HEK293 (cell line): ENCODE measurements around the gene TEX30.
A peak's percentile ranks its signal among the peaks of the same experiment; 100 is the strongest.

Experiments used
- BCL6B ChIP-seq: fragments of 450-650 bp; formaldehyde crosslinking; IDR thresholded peaks from 2 replicates; pipeline ENCODE4 v1.5.1; 2017; ENCODE audit warnings: missing biosample characterization, missing genetic modification characterization
- GLI2 ChIP-seq: fragments of 450-650 bp; formaldehyde crosslinking; IDR thresholded peaks from 2 replicates; pipeline ENCODE4; 2017; ENCODE audit warnings: missing biosample characterization, missing genetic modification characterization, low read depth, borderline replicate concordance
- MYNN ChIP-seq: fragments of 450-650 bp; formaldehyde crosslinking; IDR thresholded peaks from 2 replicates; pipeline ENCODE4 v1.5.1; 2016; ENCODE audit warnings: missing biosample characterization, missing genetic modification characterization, borderline replicate concordance
- MZF1 ChIP-seq: fragments of 450-650 bp; formaldehyde crosslinking; IDR thresholded peaks from 2 replicates; pipeline ENCODE4 v1.5.1; 2017; ENCODE audit warnings: missing biosample characterization, missing genetic modification characterization, borderline replicate concordance
- PRDM10 ChIP-seq: fragments of 450-650 bp; formaldehyde crosslinking; IDR thresholded peaks from 2 replicates; pipeline ENCODE4 v1.5.1; 2016; ENCODE audit warnings: missing biosample characterization, missing genetic modification characterization
- REPIN1 ChIP-seq: fragments of 450-650 bp; formaldehyde crosslinking; IDR thresholded peaks from 2 replicates; pipeline ENCODE4 v1.5.1; 2017; ENCODE audit warnings: missing biosample characterization, missing genetic modification characterization, low read depth
- SP2 ChIP-seq: fragments of 450-650 bp; formaldehyde crosslinking; IDR thresholded peaks from 2 replicates; pipeline ENCODE4 v1.5.1; 2016; ENCODE audit warnings: missing biosample characterization, missing genetic modification characterization
- SP7 ChIP-seq: fragments of 450-650 bp; formaldehyde crosslinking; IDR thresholded peaks from 2 replicates; pipeline ENCODE4 v1.5.1; 2016; ENCODE audit warnings: missing biosample characterization, missing genetic modification characterization
- YY1 ChIP-seq: fragments of 450-650 bp; formaldehyde crosslinking; IDR thresholded peaks from 2 replicates; pipeline ENCODE4 v1.5.1; 2018; ENCODE audit warnings: missing biosample characterization, missing genetic modification characterization
- ZBTB49 ChIP-seq: fragments of 450-650 bp; formaldehyde crosslinking; IDR thresholded peaks from 2 replicates; pipeline ENCODE4 v1.5.1; 2016; ENCODE audit warnings: missing biosample characterization, missing genetic modification characterization, low read depth
- ZEB2 ChIP-seq: fragments of 450-650 bp; formaldehyde crosslinking; IDR thresholded peaks from 2 replicates; pipeline ENCODE4 v1.5.1; 2016; ENCODE audit warnings: missing biosample characterization, missing genetic modification characterization
- ZFP37 ChIP-seq: fragments of 450-650 bp; formaldehyde crosslinking; IDR thresholded peaks from 2 replicates; pipeline ENCODE4 v1.5.1; 2016; ENCODE audit warnings: missing biosample characterization, missing genetic modification characterization
- ZNF112 ChIP-seq: fragments of 450-650 bp; formaldehyde crosslinking; IDR thresholded peaks from 2 replicates; pipeline ENCODE4 v1.5.0; 2017; ENCODE audit warnings: missing biosample characterization, missing genetic modification characterization
- ZNF140 ChIP-seq: fragments of 450-650 bp; formaldehyde crosslinking; IDR thresholded peaks from 2 replicates; pipeline ENCODE4 v1.5.1; 2016; ENCODE audit warnings: missing biosample characterization, missing genetic modification characterization
- ZNF274 ChIP-seq, 2 experiments: fragments of 200-500 bp in 1 of 2; fragments of 450-650 bp in 1 of 2; sonication (Bioruptor generic) in 1 of 2; formaldehyde crosslinking in 1 of 2; IDR thresholded peaks; 2 replicates each; pipeline versions ENCODE4 v1.5.1 to v1.6.1; 2014 to 2016; ENCODE audit warnings: borderline replicate concordance in 1 of 2, inconsistent platforms in 1 of 2, low read length in 1 of 2, missing biosample characterization in 1 of 2, missing genetic modification characterization in 1 of 2
- ZNF404 ChIP-seq: fragments of 450-650 bp; formaldehyde crosslinking; IDR thresholded peaks from 2 replicates; pipeline ENCODE4 v1.5.1; 2017; ENCODE audit warnings: missing biosample characterization, missing genetic modification characterization
- ZNF423 ChIP-seq: fragments of 450-650 bp; formaldehyde crosslinking; IDR thresholded peaks from 2 replicates; pipeline ENCODE4 v1.5.1; 2016; ENCODE audit warnings: missing biosample characterization, missing genetic modification characterization
- ZNF501 ChIP-seq: fragments of 450-650 bp; formaldehyde crosslinking; IDR thresholded peaks from 2 replicates; pipeline ENCODE4 v1.5.1; 2016; ENCODE audit warnings: missing biosample characterization, missing genetic modification characterization
- ZNF513 ChIP-seq: fragments of 450-650 bp; IDR thresholded peaks from 2 replicates; pipeline ENCODE4 v1.5.1; 2018; ENCODE audit warnings: missing biosample characterization, missing genetic modification characterization
- ZNF530 ChIP-seq: fragments of 450-650 bp; formaldehyde crosslinking; IDR thresholded peaks from 2 replicates; pipeline ENCODE4 v1.5.1; 2016; ENCODE audit warnings: low read depth, missing biosample characterization, missing genetic modification characterization
- ZNF621 ChIP-seq: fragments of 450-650 bp; formaldehyde crosslinking; IDR thresholded peaks from 2 replicates; pipeline ENCODE4 v1.5.1; 2017; ENCODE audit warnings: missing biosample characterization, missing genetic modification characterization
- ZNF626 ChIP-seq: fragments of 450-650 bp; sonication (Bioruptor Pico); formaldehyde crosslinking; IDR thresholded peaks from 2 replicates; pipeline ENCODE4 v1.5.1; 2018; ENCODE audit warnings: missing biosample characterization, missing genetic modification characterization, inconsistent platforms
- ZNF645 ChIP-seq: fragments of 450-650 bp; formaldehyde crosslinking; IDR thresholded peaks from 2 replicates; pipeline ENCODE4; 2016; ENCODE audit warnings: missing biosample characterization, missing genetic modification characterization
- ZNF660 ChIP-seq: fragments of 450-650 bp; IDR thresholded peaks from 2 replicates; pipeline ENCODE4 v1.5.1; 2018; ENCODE audit warnings: missing biosample characterization, mild to moderate bottlenecking, missing genetic modification characterization
- ZNF670 ChIP-seq: fragments of 450-650 bp; formaldehyde crosslinking; IDR thresholded peaks from 2 replicates; pipeline ENCODE4 v1.5.1; 2016; ENCODE audit warnings: missing biosample characterization, missing genetic modification characterization, low read depth
- ZNF785 ChIP-seq: fragments of 450-650 bp; formaldehyde crosslinking; IDR thresholded peaks from 2 replicates; pipeline ENCODE4 v1.5.1; 2016; ENCODE audit warnings: missing biosample characterization, missing genetic modification characterization
- ZSCAN16 ChIP-seq: fragments of 450-650 bp; formaldehyde crosslinking; IDR thresholded peaks from 2 replicates; pipeline ENCODE4 v1.5.1; 2016; ENCODE audit warnings: missing biosample characterization, missing genetic modification characterization
- TF ChIP-seq, protein P1 (sequence below): fragments of 450-650 bp; formaldehyde crosslinking; IDR thresholded peaks from 2 replicates; pipeline ENCODE4 v1.5.1; 2016; ENCODE audit warnings: missing biosample characterization, missing genetic modification characterization

The TEX30 gene

GRCh38 chr13:102798581-102799425 lies 25.2 kb upstream of the TEX30 start, which contains the start of the genes BIVM and POGLUT2 (continued):
- no peak for TF ChIP-seq ZNF513 (tag by site-specific recombination)
- no peak for TF ChIP-seq ZNF626 (tag by site-specific recombination)
- peak; percentile 53 for TF ChIP-seq SP7 (tag by site-specific recombination)
- TF ChIP-seq ZNF274 (IDR thresholded peaks at IDR 0.05; ENCODE audit: low read length) = no peak
- TF ChIP-seq ZNF274 (tag by site-specific recombination; IDR thresholded peaks at IDR 0.05; ENCODE audit: borderline replicate concordance) = no peak
- TF ChIP-seq ZEB2 (tag by site-specific recombination) = peak; percentile 76
- no peak for TF ChIP-seq ZNF530
- TF ChIP-seq ZNF140 (tag by site-specific recombination) = no peak
- TF ChIP-seq ZNF670 (tag by site-specific recombination) = no peak
- no peak for TF ChIP-seq REPIN1 (tag by site-specific recombination)
- TF ChIP-seq ZNF404 = no peak
- TF ChIP-seq ZBTB49 (tag by site-specific recombination) = no peak
- TF ChIP-seq ZNF645 (tag by site-specific recombination) = no peak
- TF ChIP-seq PRDM10 = peak; percentile 49
- no peak for TF ChIP-seq ZSCAN16 (tag by site-specific recombination)
- TF ChIP-seq ZNF423 (tag by site-specific recombination) = no peak
- no peak for TF ChIP-seq ZNF785 (tag by site-specific recombination)
- TF ChIP-seq GLI2 = no peak
- no peak for TF ChIP-seq ZNF112 (tag by site-specific recombination)
- no peak for TF ChIP-seq MZF1 (tag by site-specific recombination)
- peak; percentile 78 for TF ChIP-seq SP2 (tag by site-specific recombination)
- TF ChIP-seq, protein P1, sequence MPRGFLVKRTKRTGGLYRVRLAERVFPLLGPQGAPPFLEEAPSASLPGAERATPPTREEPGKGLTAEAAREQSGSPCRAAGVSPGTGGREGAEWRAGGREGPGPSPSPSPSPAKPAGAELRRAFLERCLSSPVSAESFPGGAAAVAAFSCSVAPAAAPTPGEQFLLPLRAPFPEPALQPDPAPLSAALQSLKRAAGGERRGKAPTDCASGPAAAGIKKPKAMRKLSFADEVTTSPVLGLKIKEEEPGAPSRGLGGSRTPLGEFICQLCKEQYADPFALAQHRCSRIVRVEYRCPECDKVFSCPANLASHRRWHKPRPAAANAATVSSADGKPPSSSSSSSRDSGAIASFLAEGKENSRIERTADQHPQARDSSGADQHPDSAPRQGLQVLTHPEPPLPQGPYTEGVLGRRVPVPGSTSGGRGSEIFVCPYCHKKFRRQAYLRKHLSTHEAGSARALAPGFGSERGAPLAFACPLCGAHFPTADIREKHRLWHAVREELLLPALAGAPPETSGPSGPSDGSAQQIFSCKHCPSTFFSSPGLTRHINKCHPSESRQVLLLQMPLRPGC (tag by site-specific recombination) = no peak
- TF ChIP-seq YY1 (tag by site-specific recombination) = peak; percentile 32; the same call in 1 of the 2 replicates
- TF ChIP-seq ZFP37 (tag by site-specific recombination) = 0 out of 2 replicates have a peak, but pooled peaks have one; percentile 66
- no peak for TF ChIP-seq ZNF621 (tag by site-specific recombination)
- TF ChIP-seq ZNF660 = peak; percentile 58
- TF ChIP-seq MYNN (tag by site-specific recombination) = no peak
- peak; percentile 81 for TF ChIP-seq ZNF501 (tag by site-specific recombination)
- TF ChIP-seq BCL6B (tag by site-specific recombination) = no peak
